ENCODE measurements around the gene PLGLB1.
"Not testable (repeated sequence)": the region's sequence is repeated elsewhere in the genome, so short reads cannot be mapped to it uniquely, and the experiment has no call there.

DNA sequence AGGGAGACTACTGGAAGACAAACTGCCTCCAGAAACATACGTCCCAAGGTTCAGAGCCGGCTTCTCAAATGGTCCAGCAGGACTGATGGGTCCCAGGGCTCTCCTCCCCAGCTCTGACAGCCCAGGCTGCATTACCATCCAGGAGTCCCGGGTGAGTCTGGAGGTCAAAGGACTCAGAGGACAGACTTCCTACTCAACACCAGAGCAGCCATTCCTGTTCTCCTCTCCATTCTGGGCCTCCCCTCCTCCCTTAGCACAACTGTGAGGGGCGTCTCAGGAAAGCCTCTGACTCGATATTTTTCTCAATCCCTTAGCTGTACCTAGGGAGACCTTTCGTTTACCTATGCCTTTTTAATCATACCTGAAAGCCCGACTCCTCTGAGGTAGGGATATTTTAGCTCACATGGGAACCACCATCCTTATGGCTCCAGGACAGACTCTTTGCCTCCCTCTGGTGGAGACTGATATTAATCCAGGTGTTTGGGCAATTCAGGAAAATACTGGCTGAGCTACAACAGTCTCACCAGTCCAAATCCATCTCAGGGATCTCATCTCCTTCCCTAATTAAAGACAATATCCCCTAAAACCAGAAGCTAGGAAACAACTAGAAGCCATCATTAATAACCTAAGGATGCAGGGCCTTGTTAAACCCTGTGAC, 19.8 kb upstream of the PLGLB1 start:
- not testable (repeated sequence) for TF ChIP-seq SP1 (CRISPR knock-in tag; conservative IDR thresholded peaks at IDR 0.05); CTCF (IDR thresholded peaks at IDR 0.05); E2F4 (CRISPR knock-in tag; IDR thresholded peaks at IDR 0.05; ENCODE audit: borderline replicate concordance, low read depth); HMGXB4 (CRISPR knock-in tag; IDR thresholded peaks at IDR 0.05)
- TF ChIP-seq, protein P1, sequence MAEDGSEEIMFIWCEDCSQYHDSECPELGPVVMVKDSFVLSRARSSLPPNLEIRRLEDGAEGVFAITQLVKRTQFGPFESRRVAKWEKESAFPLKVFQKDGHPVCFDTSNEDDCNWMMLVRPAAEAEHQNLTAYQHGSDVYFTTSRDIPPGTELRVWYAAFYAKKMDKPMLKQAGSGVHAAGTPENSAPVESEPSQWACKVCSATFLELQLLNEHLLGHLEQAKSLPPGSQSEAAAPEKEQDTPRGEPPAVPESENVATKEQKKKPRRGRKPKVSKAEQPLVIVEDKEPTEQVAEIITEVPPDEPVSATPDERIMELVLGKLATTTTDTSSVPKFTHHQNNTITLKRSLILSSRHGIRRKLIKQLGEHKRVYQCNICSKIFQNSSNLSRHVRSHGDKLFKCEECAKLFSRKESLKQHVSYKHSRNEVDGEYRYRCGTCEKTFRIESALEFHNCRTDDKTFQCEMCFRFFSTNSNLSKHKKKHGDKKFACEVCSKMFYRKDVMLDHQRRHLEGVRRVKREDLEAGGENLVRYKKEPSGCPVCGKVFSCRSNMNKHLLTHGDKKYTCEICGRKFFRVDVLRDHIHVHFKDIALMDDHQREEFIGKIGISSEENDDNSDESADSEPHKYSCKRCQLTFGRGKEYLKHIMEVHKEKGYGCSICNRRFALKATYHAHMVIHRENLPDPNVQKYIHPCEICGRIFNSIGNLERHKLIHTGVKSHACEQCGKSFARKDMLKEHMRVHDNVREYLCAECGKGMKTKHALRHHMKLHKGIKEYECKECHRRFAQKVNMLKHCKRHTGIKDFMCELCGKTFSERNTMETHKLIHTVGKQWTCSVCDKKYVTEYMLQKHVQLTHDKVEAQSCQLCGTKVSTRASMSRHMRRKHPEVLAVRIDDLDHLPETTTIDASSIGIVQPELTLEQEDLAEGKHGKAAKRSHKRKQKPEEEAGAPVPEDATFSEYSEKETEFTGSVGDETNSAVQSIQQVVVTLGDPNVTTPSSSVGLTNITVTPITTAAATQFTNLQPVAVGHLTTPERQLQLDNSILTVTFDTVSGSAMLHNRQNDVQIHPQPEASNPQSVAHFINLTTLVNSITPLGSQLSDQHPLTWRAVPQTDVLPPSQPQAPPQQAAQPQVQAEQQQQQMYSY (CRISPR knock-in tag; IDR thresholded peaks at IDR 0.05), result not testable (repeated sequence)
